Hepatocyte (in vitro differentiated cells): ENCODE results near the gene SP110.

Experiments
- EZH2 ChIP-seq: fragments of 200-600 bp; sonication (generic); IDR thresholded peaks from 2 replicates; pipeline ENCODE4 v1.6.1; 2016; ENCODE audit warnings: antibody characterized with exemption, mild to moderate bottlenecking, borderline replicate concordance
- TF ChIP-seq, protein P1 (sequence below): fragments of 200-600 bp; sonication (generic); IDR thresholded peaks from 2 replicates; pipeline ENCODE4 v1.5.1; 2016; ENCODE audit warnings: antibody characterized with exemption, mild to moderate bottlenecking; ENCODE audit not compliant: poor library complexity

- TF ChIP-seq, protein P1, sequence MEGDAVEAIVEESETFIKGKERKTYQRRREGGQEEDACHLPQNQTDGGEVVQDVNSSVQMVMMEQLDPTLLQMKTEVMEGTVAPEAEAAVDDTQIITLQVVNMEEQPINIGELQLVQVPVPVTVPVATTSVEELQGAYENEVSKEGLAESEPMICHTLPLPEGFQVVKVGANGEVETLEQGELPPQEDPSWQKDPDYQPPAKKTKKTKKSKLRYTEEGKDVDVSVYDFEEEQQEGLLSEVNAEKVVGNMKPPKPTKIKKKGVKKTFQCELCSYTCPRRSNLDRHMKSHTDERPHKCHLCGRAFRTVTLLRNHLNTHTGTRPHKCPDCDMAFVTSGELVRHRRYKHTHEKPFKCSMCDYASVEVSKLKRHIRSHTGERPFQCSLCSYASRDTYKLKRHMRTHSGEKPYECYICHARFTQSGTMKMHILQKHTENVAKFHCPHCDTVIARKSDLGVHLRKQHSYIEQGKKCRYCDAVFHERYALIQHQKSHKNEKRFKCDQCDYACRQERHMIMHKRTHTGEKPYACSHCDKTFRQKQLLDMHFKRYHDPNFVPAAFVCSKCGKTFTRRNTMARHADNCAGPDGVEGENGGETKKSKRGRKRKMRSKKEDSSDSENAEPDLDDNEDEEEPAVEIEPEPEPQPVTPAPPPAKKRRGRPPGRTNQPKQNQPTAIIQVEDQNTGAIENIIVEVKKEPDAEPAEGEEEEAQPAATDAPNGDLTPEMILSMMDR, result no peak
- no peak for TF ChIP-seq EZH2
These were observed 81.8 kb downstream of the SP110 start for GRCh38 chr2:230137902-230138539.
